ENCODE measurements around the gene TMEM97.

The TMEM97 gene

DNA sequence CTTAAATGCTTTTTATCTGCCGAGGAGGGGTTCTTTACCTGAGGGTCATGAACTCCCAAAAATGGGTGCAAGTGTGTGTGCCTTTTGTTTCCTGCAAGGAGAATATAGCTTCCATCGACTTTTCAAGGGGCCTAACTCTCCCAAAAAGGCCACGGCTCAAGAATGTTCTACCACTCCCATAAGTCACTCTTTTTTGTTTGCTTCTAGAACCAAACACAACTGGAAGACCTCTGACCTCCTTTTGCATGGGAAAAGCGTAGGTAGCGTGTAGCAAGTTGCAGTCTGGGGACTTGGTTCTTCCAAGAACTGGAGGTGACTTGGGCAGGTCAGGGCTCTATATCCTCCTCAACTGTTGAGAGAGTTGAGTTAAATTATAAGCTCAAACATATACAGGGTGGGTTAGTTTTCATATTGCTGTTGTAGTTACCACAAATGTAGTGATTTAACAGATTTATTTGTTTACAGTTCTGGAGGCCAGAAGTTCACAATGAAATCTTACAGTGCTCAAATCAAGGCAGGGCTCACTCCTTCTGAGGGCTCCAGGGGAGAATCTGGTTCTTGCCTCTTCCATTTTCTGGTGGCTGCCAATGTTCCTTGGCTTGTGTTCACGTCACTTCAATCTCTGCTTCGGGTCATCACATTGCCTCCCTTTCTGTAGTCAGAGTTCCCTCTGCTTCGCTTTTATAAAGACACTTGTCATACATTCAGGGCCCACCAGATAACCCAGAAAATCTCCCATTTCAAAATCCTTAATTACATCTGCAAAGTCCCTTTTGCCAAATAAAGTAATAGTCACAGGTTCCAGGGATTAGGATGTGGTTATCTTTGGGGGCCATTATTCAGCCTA, 1.4 kb downstream of the TMEM97 start:
- no peak for TF ChIP-seq JUND (IDR thresholded peaks at IDR 0.05; ENCODE audit: low read depth)
- DNase-seq (ENCODE audit: low read depth in 1 of 2, low spot score in 1 of 2), result no peak
- in situ Hi-C loops (cut with HindIII; ENCODE audit: low pct_unique_long_range_greater_than_20kb, low sequenced_read_pairs), result no loop called here

DNA sequence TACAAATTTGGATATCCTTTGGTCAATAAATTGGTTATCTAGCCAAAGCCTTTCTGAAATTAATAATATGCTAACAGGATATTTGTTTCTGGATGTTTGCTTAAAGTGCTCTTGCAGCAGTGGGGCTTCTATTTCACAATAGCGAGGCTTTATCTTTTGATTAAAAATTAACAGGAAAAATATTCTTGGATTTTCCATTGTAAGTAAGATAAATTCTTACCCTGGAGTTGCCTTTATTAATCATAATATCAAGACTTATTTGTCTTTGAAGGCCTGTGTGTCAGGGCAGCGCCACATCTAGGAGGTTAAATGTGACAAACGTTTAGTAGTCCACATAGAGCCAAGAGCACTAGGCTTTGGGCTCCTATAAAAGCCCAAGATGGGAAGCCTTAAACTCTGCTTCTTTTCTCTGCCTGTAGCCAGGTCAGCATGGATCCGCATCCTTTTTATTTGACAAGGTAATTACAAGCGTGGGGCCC, 5.3 kb downstream of the TMEM97 start:
- DNase-seq (ENCODE audit: low read depth in 1 of 2, low spot score in 1 of 2), result no peak
- in situ Hi-C loops (cut with HindIII; ENCODE audit: low pct_unique_long_range_greater_than_20kb, low sequenced_read_pairs), result no loop called here
- no peak for TF ChIP-seq JUND (IDR thresholded peaks at IDR 0.05; ENCODE audit: low read depth)

DNA sequence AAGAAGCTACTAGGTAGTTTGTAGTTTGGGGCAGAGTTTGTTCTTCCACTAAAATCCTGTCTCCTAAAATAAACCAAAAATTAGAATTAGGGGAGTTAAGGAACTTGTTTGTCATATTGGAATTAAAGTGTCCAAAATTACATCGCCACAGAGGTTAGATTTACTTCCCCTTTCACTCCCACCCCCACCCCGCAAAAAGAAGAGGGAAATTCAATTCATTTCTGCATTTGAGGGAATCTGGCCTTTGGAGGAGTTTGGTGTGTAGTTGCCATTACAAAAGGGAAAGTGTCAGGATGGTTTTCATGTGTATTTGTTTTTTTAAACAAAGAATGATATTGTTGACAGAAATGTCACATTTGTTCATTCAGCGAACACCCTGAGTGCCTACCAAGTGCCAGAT, 5.8 kb downstream of the TMEM97 start:
- DNase-seq (ENCODE audit: low read depth in 1 of 2, low spot score in 1 of 2), result no peak
- TF ChIP-seq JUND (IDR thresholded peaks at IDR 0.05; ENCODE audit: low read depth), result no peak
- in situ Hi-C loops (cut with HindIII; ENCODE audit: low pct_unique_long_range_greater_than_20kb, low sequenced_read_pairs), result no loop called here

DNA sequence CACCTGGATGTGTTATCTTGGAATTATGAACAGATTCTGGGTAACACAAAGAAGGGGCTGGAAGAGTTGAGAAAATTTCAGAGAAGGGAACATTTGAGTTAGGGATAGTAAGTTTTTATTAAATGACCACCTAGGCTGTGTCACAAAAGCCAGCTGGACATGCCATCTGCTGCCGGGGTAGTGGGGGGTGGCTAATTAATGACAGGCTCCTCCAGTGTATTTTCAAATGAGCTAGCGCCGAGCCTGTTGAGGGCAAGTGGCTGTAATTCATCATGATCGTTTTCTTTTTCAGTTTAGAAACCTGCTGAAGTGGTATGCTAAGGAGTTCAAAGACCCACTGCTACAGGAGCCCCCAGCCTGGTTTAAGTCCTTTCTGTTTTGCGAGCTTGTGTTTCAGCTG, 6.2 kb downstream of the TMEM97 start:
- in situ Hi-C loops (cut with HindIII; ENCODE audit: low pct_unique_long_range_greater_than_20kb, low sequenced_read_pairs), result no loop called here
- TF ChIP-seq JUND (IDR thresholded peaks at IDR 0.05; ENCODE audit: low read depth), result no peak
- no peak for DNase-seq (ENCODE audit: low read depth in 1 of 2, low spot score in 1 of 2)

DNA sequence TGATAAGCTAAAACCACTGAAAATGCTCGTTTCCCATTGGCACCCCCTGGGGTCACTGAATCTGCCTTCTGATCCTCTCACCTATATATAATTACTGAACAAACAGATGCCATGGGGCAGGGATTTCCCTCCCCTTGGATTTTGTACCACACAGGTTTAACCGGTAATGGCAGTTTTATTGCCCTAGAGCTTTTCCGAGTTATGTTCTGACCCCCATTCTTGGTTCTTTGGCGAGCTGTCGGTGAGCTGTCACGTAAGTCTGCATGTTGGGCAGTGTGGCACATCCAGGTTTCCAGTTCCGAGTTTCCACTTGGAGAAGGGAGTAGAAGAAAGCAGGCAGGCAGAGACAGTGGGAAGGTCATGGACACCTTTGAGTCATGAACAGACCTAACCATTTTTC, 7.1 kb downstream of the TMEM97 start:
- DNase-seq (ENCODE audit: low read depth in 1 of 2, low spot score in 1 of 2), result peak; percentile 66 to 98
- in situ Hi-C loops (cut with HindIII; ENCODE audit: low pct_unique_long_range_greater_than_20kb, low sequenced_read_pairs), result no loop called here
- peak; percentile 63; the same call in 1 of the 2 replicates for TF ChIP-seq JUND (IDR thresholded peaks at IDR 0.05; ENCODE audit: low read depth)

DNA sequence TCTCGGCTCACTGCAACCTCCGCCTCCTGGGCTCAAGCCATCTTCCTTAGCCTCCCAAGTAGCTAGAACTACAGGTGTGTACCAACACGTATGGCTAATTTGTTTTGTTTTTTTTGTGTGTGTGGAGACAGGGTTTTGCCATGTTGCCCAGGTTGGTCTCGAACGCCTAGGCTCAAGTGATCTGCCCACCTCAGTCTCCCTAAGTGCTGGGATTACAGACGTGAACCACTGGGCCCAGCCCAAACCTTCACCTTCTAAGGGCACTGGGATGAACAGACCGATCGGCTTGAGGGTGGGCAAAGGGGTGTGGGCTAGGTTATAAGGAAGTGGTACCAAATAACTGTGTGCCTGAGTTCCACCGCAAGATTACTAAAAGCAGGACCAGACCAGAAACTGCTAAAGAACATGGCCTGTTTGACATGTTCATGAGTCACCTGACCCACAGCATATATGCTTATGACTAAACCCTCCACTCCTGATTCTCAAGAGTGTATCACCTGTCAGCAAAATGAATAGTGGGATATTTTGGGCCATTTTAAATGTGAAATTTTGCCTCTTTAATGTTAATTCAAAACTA, 8.1 kb downstream of the TMEM97 start:
- TF ChIP-seq JUND (IDR thresholded peaks at IDR 0.05; ENCODE audit: low read depth), result no peak
- in situ Hi-C loops (cut with HindIII; ENCODE audit: low pct_unique_long_range_greater_than_20kb, low sequenced_read_pairs), result no loop called here
- no peak for DNase-seq (ENCODE audit: low read depth in 1 of 2, low spot score in 1 of 2)

DNA sequence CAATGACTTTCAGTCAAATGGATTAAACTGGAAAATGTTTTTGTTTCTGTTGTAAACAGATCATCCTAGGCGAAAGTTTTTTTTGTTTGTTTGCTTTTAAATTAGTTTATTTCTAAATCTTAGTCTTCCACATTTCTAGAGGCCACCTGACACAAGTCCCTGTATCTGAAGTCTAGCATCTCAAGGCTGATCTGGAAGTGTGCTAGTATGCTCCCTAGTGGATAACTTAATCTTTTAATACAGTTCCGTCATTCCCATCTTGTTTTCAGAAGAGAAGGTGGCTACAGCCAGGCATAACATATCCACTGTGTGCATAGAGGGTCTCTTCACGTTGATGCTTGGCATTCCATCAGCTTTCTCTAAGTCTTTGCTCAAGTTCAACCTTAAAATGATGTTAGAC, 8.7 kb downstream of the TMEM97 start:
- no peak for TF ChIP-seq JUND (IDR thresholded peaks at IDR 0.05; ENCODE audit: low read depth)
- DNase-seq (ENCODE audit: low read depth in 1 of 2, low spot score in 1 of 2), result peak; percentile 36 to 52
- in situ Hi-C loops (cut with HindIII; ENCODE audit: low pct_unique_long_range_greater_than_20kb, low sequenced_read_pairs), result no loop called here

DNA sequence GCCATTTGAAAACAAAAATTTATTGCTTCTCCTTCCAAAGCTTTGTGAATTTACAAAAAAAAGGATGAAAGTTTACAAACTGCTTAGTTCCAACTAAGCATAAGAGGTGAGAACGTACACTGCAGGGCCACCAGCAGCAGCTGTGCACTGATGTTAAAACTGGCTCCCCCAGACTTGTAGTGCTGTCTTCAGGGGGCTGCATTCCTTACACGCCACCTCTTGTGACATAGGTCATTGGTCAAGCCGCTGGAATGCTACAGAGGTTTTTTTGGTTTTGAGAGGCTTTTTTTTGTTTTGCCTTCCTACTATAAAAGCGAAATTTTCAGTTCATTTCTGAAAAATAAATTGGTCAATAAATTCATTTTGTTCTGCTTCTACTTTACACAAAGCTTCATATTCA, 9.3 kb downstream of the TMEM97 start:
- no peak for DNase-seq (ENCODE audit: low read depth in 1 of 2, low spot score in 1 of 2)
- no peak for TF ChIP-seq JUND (IDR thresholded peaks at IDR 0.05; ENCODE audit: low read depth)
- in situ Hi-C loops (cut with HindIII; ENCODE audit: low pct_unique_long_range_greater_than_20kb, low sequenced_read_pairs), result no loop called here

DNA sequence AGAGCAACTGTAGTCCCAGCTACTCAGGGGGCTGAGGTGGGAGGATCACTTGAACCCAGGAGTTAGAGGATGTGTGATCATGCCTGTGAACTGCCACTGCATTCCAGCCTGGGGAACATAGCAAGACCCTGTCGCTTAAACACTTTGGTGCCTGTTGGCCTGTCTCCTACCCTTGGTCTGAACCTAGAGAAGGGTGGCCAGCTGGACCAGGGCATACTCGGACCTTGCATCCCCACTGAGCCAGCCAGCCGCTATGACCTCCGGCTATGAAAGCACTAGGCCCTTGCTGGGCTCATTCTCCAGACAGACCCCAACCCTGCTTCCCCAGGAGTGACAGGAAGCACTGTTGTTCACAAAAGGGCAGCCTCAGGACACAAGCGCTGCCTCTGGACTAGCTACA, 11.7 kb downstream of the TMEM97 start:
- no peak for TF ChIP-seq JUND (IDR thresholded peaks at IDR 0.05; ENCODE audit: low read depth)
- no peak for DNase-seq (ENCODE audit: low read depth in 1 of 2, low spot score in 1 of 2)
- in situ Hi-C loops (cut with HindIII; ENCODE audit: low pct_unique_long_range_greater_than_20kb, low sequenced_read_pairs), result no loop called here

DNA sequence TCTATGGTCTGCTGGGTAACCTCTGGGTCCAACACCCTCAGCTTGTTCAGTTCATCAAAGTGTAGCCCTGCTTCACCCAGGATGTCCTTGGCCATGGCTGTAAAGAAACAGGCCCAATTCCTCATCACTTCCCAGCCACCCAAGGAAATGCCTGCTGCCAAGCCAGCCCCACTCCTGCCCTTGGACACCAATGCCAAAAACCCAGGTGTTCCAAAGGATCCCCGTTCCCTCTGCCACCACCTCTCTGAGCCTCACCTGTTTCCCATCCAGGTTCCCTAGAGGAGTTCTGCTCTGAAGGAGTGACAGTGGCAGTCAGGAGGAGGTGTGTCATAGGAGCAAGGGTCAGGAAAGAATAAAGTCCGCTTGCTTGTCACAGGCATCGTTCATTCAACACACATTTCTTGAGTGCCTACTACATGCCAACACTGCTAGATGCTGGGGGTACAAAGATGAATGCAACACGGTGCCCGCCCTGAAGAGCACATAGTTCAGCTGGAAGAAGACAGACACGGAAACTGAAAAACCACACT, 13.0 kb downstream of the TMEM97 start:
- TF ChIP-seq JUND (IDR thresholded peaks at IDR 0.05; ENCODE audit: low read depth), result no peak
- DNase-seq (ENCODE audit: low read depth in 1 of 2, low spot score in 1 of 2), result no peak
- in situ Hi-C loops (cut with HindIII; ENCODE audit: low pct_unique_long_range_greater_than_20kb, low sequenced_read_pairs), result no loop called here

DNA sequence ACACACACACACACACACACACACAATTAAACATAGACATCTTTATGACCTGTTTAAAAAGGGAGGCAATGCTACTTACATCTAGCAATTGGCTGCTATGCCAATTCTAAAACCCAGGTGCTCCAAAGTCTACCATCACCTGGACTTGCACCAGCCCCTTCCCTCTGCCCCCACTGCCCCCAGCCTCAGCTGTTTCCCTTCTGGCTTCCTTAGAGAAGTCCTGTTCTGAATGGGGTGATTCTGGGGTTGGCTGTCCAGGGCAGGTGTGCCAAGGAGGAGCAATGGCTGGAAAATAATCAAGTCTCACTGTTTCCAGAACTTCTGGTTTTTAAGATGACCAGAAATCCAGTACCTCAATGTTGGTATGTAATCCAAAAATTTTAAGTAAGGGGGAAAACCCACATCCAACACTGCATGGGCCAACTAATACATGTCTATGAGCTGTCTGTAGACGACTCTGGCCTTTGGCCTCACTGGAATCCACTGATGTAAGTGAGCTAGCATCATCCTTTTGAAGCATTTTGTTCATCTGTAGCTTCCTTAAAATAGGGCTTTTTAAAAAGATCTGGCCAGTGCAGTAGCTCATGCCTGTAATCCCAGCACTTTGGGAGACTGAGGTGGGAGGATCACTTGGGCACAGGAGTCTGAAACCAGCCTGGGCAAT, 14.2 kb downstream of the TMEM97 start:
- in situ Hi-C loops (cut with HindIII; ENCODE audit: low pct_unique_long_range_greater_than_20kb, low sequenced_read_pairs), result no loop called here
- no peak for TF ChIP-seq JUND (IDR thresholded peaks at IDR 0.05; ENCODE audit: low read depth)
- no peak for DNase-seq (ENCODE audit: low read depth in 1 of 2, low spot score in 1 of 2)

DNA sequence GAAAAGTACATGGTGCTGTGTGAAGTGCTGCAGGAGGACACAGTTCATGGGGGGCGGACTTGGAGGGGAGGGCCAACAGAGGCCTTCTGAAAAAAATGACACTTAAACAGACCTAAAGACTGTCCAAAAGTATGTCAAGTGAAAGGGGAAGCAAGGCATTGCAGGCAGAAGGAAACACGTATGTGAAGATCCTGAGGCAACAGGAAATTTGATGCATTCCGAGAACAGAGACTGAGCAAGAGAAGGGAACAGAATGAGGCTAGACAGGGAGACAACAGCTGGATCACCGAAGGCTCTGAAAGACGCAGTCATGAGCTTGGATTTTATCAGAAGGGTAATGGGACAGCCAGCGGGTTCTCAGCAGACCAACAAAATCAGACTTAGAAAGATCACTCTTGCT, 15.2 kb downstream of the TMEM97 start:
- DNase-seq (ENCODE audit: low read depth in 1 of 2, low spot score in 1 of 2), result no peak
- in situ Hi-C loops (cut with HindIII; ENCODE audit: low pct_unique_long_range_greater_than_20kb, low sequenced_read_pairs), result no loop called here
- TF ChIP-seq JUND (IDR thresholded peaks at IDR 0.05; ENCODE audit: low read depth), result no peak

Measured in T47D (cell line).